HG02970 (cell line): ENCODE data around the gene CD53.
"Not testable (repeated sequence)": the region's sequence is repeated elsewhere in the genome, so short reads cannot be mapped to it uniquely, and the experiment has no call there.

ENCODE experiments used
- ATAC-seq: cut with Tn5 transposase; IDR thresholded peaks from one replicate; pipeline ENCODE4 v1.9.1; 2021; ENCODE audit warnings: mild to moderate bottlenecking, moderate library complexity, moderate number of reproducible peaks; ENCODE audit not compliant: unreplicated experiment, low FRiP score

The CD53 gene, protein sequence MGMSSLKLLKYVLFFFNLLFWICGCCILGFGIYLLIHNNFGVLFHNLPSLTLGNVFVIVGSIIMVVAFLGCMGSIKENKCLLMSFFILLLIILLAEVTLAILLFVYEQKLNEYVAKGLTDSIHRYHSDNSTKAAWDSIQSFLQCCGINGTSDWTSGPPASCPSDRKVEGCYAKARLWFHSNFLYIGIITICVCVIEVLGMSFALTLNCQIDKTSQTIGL

GRCh38 chr1:110872745-110873720 is at the start of gene CD53:
CD53 (plus strand) TSS chr1:110873148; CDS start chr1:110891409, 18,261 bp downstream.
- peak; percentile 52 for ATAC-seq

GRCh38 chr1:110824192-110824591 is 48.8 kb upstream of the CD53 start:
- no peak for ATAC-seq

- ATAC-seq: no peak
Measured at GRCh38 chr1:110829955-110830553, 42.9 kb upstream of the CD53 start.

DNA sequence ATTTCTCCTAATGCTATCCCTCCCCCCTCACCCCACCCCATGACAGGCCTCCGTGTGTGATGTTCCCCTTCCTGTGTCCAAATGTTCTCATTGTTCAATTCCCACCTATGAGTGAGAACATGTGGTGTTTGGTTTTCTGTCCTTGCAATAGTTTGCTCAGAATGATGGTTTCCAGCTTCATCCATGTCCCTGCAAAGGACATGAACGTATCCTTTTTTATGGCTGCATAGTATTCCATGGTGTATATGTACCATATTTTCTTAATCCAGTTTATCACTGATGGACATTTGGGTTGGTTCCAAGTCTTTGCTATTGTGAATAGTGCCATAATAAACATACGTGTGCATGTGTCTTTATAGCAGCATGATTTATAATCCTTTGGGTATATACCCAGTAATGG is 39.2 kb upstream of the CD53 start:
- ATAC-seq: not testable (repeated sequence)

DNA sequence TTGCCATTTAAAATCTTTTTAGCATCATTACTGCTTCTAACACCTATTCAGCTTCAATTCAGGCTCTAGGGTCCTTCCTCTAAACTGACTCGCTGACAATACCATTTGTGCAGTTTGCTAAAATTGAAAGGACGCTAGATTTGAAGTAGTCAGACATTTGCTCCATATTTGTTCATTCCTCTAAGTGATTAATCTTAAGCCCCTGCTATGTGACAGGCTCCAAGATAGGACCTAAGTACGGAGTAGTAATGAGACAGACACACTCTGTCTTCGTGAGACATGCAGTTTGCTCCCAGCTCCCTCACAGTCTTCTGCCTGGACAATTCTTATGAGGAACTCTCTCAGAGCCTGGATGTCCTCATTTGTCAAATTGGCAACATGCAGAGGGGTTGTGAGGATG is 26.1 kb upstream of the CD53 start:
- ATAC-seq: no peak

DNA sequence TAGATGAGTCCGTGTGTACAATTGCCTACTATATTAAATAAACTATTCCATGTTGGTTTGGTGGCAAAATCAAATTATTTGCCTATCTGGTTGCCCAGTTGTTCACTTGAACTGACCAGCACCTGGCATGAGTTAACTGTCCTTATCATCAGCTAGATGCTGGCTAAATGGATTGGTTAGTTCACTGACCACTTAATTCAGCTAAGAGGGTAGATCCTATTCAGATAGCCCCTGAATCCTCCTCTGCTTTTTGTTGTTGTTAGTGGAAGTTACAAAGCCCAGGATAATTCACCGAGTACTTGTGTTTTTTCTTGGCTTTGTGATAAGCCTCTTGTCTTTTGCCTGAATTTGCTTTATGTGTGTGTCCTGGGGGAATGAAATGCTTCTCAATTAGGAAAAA is 22.8 kb upstream of the CD53 start:
- no peak for ATAC-seq

DNA sequence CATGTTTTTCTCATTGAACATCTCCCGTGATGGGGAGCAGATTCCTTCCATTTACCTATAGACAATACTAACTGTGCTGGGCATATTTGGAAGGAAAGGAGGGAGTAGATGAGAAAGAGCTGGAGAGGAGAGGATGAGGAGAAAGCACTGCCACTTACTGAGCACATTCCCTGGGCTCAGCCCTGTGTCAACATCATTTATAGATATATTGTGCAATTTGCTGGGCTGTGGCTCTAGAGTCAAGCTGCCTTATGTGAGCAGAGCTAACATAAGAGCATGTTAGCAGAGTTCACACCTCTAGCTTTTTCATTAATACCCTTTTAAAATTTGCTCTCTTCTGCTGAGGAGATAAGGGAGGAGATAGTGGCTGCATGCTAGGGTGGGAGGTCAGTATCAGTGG is 22.3 kb upstream of the CD53 start:
- ATAC-seq: no peak

DNA sequence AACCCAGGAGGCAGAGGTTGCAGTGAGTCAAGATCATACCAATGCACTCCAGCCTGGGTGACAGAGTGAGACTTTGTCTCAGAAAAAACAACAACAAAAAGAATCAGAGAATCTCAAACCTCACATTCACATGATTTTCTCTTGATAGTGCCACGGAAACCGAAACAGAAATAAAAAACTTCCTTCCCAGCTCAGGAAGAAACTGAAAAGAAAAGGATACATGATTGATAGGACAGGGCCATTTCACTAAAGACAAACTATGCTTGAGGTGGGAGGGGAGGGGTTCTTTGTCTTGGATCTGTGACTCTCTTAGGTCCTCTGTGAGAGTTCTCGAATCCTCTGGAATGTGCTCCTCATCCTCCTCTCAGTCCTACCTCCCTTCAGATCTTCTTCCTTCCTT is 19.8 kb upstream of the CD53 start:
- ATAC-seq: no peak

DNA sequence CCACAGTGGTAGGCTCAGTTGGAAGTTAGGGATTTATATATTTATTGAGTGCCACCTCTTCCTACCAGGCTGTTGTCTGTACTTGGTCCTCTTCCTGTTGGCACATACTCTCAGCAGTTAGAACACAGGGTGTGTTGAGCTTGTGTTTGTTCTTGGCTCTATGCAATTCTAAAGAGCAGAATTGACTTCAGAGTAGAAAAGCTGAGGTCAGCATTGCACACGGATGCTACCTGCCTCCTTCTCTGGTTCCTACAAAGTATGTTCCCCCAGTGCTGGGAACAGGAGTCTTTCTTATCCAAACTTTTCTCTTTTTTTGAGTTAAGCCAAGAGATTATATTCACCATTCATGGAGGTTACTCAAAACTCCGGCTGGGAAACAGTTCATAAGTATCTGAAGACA is 16.5 kb upstream of the CD53 start:
- no peak for ATAC-seq

DNA sequence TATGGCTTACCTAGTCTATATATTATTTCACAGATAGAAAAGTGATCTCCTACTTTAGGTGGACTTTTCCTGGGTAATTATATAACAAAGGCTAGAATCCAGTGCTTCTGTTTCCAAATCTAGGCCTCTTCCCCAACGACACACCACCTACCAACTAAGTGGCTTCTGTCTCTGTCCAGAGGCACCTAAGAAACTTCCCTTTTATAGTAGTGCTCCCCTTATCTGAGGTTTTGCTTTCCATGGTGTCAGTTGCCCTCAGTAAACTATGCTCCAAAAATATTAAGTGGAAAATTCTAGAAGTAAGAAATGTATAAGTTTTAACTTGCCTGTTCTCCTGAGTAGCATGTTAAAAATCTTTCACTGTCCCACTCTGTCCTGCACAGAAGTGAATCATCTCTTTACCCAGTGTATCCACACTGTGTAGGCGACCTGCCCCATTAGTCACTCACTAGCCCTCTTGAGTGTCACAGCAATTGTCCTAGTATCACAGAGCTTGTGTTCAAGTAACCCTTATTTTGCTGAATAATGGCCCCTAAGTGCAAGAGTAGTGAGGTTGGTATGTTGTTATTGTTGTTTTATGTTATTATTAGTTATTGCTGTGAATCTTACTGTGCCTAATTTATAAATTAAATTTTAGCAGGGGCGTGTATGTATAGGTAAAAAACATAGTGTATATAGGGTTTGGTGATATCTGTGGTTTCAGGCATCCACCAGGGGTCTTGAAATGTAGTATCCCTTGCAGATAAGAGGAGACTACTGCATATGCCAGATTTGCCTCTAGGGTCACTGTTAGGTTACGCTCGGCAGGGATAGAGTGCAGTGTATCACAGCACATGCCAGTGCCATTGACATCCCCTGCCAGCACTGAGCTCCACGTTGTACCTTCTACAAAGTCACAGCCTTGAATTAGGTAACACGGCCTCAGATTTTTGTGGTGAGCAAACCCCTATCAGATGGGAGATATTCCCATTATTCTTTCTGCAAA is 14.7 kb upstream of the CD53 start:
- ATAC-seq: no peak

DNA sequence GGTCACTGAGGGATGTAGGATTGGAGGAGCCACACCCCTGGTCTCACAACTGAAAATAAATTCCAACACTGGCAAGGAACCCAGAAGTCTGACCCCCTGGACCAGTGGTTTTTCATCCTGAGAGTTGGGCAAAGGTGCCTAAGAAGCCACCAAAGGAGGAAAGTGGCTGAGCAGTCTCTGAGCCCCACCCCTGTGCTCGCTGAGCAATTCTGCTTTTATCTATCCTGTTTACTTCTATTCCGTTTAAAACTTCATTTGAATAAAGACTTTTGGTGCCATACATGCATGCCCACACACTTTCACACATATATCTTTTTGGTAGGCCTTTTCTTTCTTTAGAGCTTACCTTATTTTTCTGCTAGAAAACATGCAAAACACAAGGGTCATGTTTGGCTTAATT is 13.9 kb upstream of the CD53 start:
- no peak for ATAC-seq

DNA sequence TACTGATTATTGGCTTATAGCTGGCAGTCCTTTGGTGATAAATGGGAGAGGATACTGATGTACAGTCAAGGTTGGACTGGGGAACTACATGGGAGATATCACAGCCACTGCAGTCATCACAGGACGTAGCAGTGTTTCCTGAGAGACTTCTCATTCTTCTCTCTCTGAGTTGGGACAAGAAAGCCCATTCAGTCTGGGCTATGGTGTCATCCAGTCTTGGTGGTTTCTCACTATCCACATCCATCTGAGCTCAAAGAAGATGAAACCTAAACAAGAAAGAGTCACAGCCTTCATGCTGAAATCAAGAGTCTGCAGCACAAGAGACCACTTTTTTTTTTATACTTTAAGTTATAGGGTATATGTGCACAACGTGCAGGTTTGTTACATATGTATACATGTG is 12.8 kb upstream of the CD53 start:
- no peak for ATAC-seq

DNA sequence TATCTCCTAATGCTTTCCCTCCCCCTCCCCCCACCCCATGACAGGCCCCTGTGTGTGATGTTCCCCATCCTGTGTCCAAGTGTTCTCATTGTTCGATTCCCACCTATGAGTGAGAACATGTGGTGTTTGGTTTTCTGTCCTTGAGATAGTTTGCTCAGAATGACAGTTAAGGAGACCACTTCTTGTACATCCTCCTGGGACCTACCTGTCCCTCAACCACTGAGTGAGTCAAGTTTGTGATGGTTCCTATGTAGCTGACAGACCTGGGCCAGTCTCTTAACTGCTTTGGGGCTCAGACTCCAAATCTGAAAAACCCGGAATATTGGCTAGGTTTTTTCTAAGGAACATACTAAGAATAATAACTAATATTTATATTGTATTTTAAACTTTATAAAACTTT is 12.3 kb upstream of the CD53 start:
- ATAC-seq: not testable (repeated sequence)

- not testable (repeated sequence) for ATAC-seq
Measured at GRCh38 chr1:110861942-110862341, 11.0 kb upstream of the CD53 start.

DNA sequence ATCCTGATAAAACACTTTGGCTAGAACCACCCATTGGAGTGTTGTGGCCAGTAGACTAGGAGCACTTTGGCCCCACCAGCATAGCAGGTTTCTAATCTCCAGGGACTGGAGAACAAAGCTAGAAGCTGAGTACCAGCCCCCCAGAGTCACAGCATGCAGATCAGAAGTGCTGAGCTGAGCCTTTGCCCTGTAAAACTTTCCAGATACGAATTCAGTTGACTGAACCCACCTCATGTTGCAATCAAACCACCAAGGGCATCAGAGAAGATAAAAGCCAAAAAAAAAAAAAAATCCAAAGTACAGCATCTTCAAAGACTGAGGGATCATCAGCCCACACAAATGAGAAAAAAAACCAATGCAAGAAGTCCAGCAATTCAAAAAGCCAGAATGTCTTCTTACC is 8.7 kb upstream of the CD53 start:
- no peak for ATAC-seq

GRCh38 chr1:110870721-110871388 is 2.1 kb upstream of the CD53 start:
- ATAC-seq: no peak

GRCh38 chr1:110872366-110872744 is 593 bp upstream of the CD53 start:
- ATAC-seq: no peak

DNA sequence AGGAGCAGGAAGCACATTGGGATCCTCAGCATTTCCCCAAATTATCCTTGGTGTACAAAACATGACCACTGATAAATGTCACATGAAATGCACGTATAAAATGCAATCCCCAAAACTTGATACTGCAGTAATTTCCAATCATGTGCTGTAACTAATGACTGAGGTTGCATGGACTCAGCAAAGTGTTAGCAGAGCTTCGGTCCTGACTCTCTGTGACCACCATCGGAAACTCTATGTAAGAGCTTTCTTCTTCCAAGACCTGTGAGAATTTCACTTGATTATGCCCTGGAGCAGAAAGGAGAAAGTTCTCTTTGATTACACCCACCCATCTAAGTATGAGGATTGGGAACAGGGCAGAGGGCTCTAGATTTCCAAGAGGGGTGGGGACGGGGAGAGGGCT is 908 bp downstream of the CD53 start:
- ATAC-seq: no peak

DNA sequence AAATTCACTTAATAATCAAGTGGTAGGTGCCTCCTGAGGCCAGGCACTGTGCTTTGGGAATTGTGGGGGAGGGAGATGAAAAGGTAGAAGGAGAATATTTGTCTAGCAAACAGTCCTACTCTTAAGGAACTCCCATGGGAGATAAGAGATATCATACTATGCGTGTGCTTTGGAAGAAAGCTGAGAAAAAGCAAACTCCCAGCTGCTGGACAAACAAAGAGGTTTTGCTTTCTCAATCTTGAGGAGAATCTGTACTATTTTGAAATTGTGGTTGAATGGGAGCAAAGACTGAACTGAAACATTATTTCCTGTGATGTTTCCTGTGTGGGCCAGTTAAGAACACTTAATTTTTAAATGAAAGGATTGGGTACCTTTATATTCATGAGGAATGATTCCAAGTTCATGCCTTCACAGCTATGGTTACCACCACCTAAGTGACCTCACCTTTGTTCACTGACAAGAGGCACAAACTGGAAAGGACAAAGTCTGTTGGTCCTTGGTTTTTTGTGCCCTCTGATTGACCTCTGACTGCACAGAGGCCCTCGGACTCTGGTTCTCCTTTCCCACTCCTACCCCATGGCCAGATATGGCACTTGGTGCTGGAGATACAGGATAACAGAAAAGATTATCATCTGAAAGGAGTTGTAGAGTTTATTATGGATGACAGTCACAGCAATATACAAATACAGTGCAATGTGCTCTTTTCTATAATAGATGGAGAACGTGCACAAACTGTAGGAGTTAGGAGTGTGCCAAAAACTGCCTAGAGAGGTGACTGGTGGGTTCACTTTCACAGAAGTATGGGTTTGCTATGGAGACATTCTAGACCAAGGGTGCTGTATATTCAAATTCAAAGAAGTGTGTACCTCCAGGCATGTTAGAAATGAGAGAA is 1.6 kb downstream of the CD53 start:
- no peak for ATAC-seq
